ENCODE data around the gene NLRP4. TPM values are rescaled to one million over a fixed set of nuclear protein-coding genes. Genes with fewer than 3 reads are reported as not detected.

Gene NLRP4
- total and polyA plus RNA-seq, 2 of the 8 experiments (the other 6 are each of a cell fraction or from before 2014, with no cell fraction given): not detected

- CTCF ChIA-PET (ENCODE audit: partially characterized antibody): no interaction called here
- no peaks in the 10 kb centered on the region for H3K4me1 ChIP-seq (replicated peaks in 1 of 4; ENCODE audit: control insufficient read depth in 3 of 4, insufficient read depth in 4 of 4, low read length in 3 of 4)
- WGBS, 2 experiments (ENCODE audit: extremely low coverage in 1 of 2, insufficient coverage in 1 of 2, insufficient read length in 1 of 2, insufficient replicate concordance in 2 of 2, low coverage in 1 of 2, low lambda C conversion rate in 2 of 2, missing lambda C conversion rate in 1 of 2): 72% methylated on average over 3 of the region's 3 CpGs; no CpG with 5 or more reads in 1 of the 2 experiments
Measured at GRCh38 chr19:55907746-55908145, 71.4 kb downstream of the NLRP4 start.

More at GRCh38 chr19:55907746-55908145, 71.4 kb downstream of the NLRP4 start:
- Histone ChIP-seq H4K5ac (ENCODE audit: insufficient read length, low read depth, low read length) (no peak overlapping the region), H3K18ac (ENCODE audit: extremely low read depth, low read length) (no peak overlapping the region), H2BK12ac (ENCODE audit: low read depth, low read length) (no peak overlapping the region), H3K27me3 (replicated peaks in 1 of 4; ENCODE audit: control insufficient read depth in 3 of 4, extremely low read depth in 1 of 4, insufficient read depth in 3 of 4, low read length in 3 of 4) (no peaks in the 10 kb centered on the region), H4K20me1 (replicated peaks in 1 of 2; ENCODE audit: control insufficient read depth in 1 of 2, insufficient read depth in 2 of 2, low read length in 2 of 2) (no peaks in the 10 kb centered on the region), H3K23ac (ENCODE audit: insufficient read length) (no peak overlapping the region), H2BK20ac (ENCODE audit: low read length) (no peak overlapping the region), H3K4me3 (ENCODE audit: extremely low read depth in 1 of 4, insufficient read depth in 2 of 4, low read depth in 3 of 4, low read length in 4 of 4) (no peak overlapping the region), H3K36me3 (ENCODE audit: control insufficient read depth in 2 of 4, insufficient read depth in 4 of 4, low read length in 3 of 4) (no peaks in the 10 kb centered on the region), H4K91ac (replicated peaks; ENCODE audit: insufficient read length, low read length) (no peak overlapping the region), H2BK120ac (replicated peaks; ENCODE audit: low read depth, low read length) (no peak overlapping the region), H3K23me2 (ENCODE audit: low read depth, low read length) (no peaks in the 10 kb centered on the region), H4K8ac (ENCODE audit: extremely low read depth, insufficient read depth, low read length) (no peak overlapping the region), H2BK5ac (ENCODE audit: low read depth, low read length) (no peak overlapping the region), H3K56ac (replicated peaks; ENCODE audit: insufficient read length, low read depth, low read length) (no peak overlapping the region), H3K14ac (ENCODE audit: insufficient read length) (no peak overlapping the region), H3K9me3 (ENCODE audit: insufficient read depth in 2 of 2, low read depth in 1 of 2, low read length in 1 of 2) (peaks cover 75 to 82% of the 10 kb centered on the region in 2 experiments), H2AK5ac (ENCODE audit: low read depth, low read length) (no peak overlapping the region), H3K4ac (replicated peaks; ENCODE audit: insufficient read length, low read depth, low read length) (no peak overlapping the region), H3K79me1 (ENCODE audit: low read depth, low read length) (no peaks in the 10 kb centered on the region), H3K27ac (ENCODE audit: low read depth, low read length) (no peak overlapping the region), H2BK15ac (ENCODE audit: low read length) (no peak overlapping the region), H2AFZ (ENCODE audit: low read length) (no peak overlapping the region), H3K9ac (replicated peaks in 1 of 4; ENCODE audit: extremely low read depth in 1 of 4, low read depth in 3 of 4, low read length in 3 of 4) (no peak overlapping the region), H3K79me2 (ENCODE audit: control insufficient read depth in 1 of 2, insufficient read depth in 2 of 2, low read length in 2 of 2) (no peaks in the 10 kb centered on the region), H3K4me2 (ENCODE audit: insufficient read depth in 1 of 2, low read depth in 2 of 2, low read length in 2 of 2) (no peak overlapping the region)
- POLR2A ChIA-PET (ENCODE audit: partially characterized antibody): no interaction called here
- TF ChIP-seq, protein P1, sequence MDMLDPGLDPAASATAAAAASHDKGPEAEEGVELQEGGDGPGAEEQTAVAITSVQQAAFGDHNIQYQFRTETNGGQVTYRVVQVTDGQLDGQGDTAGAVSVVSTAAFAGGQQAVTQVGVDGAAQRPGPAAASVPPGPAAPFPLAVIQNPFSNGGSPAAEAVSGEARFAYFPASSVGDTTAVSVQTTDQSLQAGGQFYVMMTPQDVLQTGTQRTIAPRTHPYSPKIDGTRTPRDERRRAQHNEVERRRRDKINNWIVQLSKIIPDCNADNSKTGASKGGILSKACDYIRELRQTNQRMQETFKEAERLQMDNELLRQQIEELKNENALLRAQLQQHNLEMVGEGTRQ (IDR thresholded peaks at IDR 0.05; ENCODE audit: low read length): no peak
- TF ChIP-seq SIRT6 (IDR thresholded peaks at IDR 0.05; ENCODE audit: low read length) (no peak), EP300 (IDR thresholded peaks at IDR 0.05; ENCODE audit: borderline replicate concordance in 1 of 2, low read depth in 2 of 2, low read length in 2 of 2) (no peak)
- FAIRE-seq (no peak), DNase-seq (ENCODE audit: low read depth in 1 of 2, low spot score in 2 of 2) (no peak)

Measured in H1 (cell line).